ENCODE measurements around the gene ZPBP.
A peak's percentile ranks its signal among the peaks of the same experiment; 100 is the strongest.

ZPBP gene

GRCh38 chr7:50092579-50093491, at the start of gene ZPBP:
ZPBP (minus strand) TSS chr7:50093246; CDS start chr7:50093194, 52 bp downstream.
- peak; percentile 87 for DNase-seq (ENCODE audit: low spot score)

GRCh38 chr7:50142425-50143017, 49.5 kb upstream of the ZPBP start:
- DNase-seq (ENCODE audit: low spot score) = peak; percentile 92

- DNase-seq (ENCODE audit: low spot score) = no peak
These were observed 48.8 kb upstream of the ZPBP start for GRCh38 chr7:50141854-50142253.

- peak; percentile 76 for DNase-seq (ENCODE audit: low spot score)
These were observed 48.1 kb upstream of the ZPBP start for GRCh38 chr7:50141131-50141530.

- peak; percentile 35 for DNase-seq (ENCODE audit: low spot score)
These were observed 47.6 kb upstream of the ZPBP start for GRCh38 chr7:50140688-50141087.

- DNase-seq (ENCODE audit: low spot score) = no peak
These were observed 45.1 kb upstream of the ZPBP start for GRCh38 chr7:50138101-50138500.

- DNase-seq (ENCODE audit: low spot score) = no peak
These were observed 32.7 kb upstream of the ZPBP start for GRCh38 chr7:50125766-50126165.

- DNase-seq (ENCODE audit: low spot score) = peak; percentile 74
These were observed 28.2 kb upstream of the ZPBP start for GRCh38 chr7:50121286-50121685.

- peak; percentile 94 for DNase-seq (ENCODE audit: low spot score)
These were observed 27.0 kb upstream of the ZPBP start for GRCh38 chr7:50119815-50120637.

GRCh38 chr7:50112250-50112649, 19.2 kb upstream of the ZPBP start:
- peak; percentile 54 for DNase-seq (ENCODE audit: low spot score)

- no peak for DNase-seq (ENCODE audit: low spot score)
These were observed 8.8 kb upstream of the ZPBP start for GRCh38 chr7:50101873-50102272.

GRCh38 chr7:50095634-50096033, 2.6 kb upstream of the ZPBP start:
- DNase-seq (ENCODE audit: low spot score) = no peak

- no peak for DNase-seq (ENCODE audit: low spot score)
These were observed 4.5 kb downstream of the ZPBP start for GRCh38 chr7:50088463-50089129.

- DNase-seq (ENCODE audit: low spot score) = no peak
These were observed 7.7 kb downstream of the ZPBP start for GRCh38 chr7:50085344-50085743.

- DNase-seq (ENCODE audit: low spot score) = no peak
These were observed 20.0 kb downstream of the ZPBP start for GRCh38 chr7:50073093-50073492.

GRCh38 chr7:50069613-50070012, 23.4 kb downstream of the ZPBP start:
- peak; percentile 25 for DNase-seq (ENCODE audit: low spot score)

GRCh38 chr7:50068850-50069551, 24.0 kb downstream of the ZPBP start:
- DNase-seq (ENCODE audit: low spot score) = peak; percentile 35

- peak; percentile 63 for DNase-seq (ENCODE audit: low spot score)
These were observed 25.0 kb downstream of the ZPBP start for GRCh38 chr7:50068026-50068425.

GRCh38 chr7:50062951-50063350, 30.1 kb downstream of the ZPBP start:
- DNase-seq (ENCODE audit: low spot score) = no peak

- DNase-seq (ENCODE audit: low spot score) = no peak
These were observed 36.9 kb downstream of the ZPBP start for GRCh38 chr7:50056131-50056530.

GRCh38 chr7:50047716-50048115, 45.3 kb downstream of the ZPBP start:
- no peak for DNase-seq (ENCODE audit: low spot score)
